ES-I3 (cell line): ENCODE results near the gene SPNS2.

Experiments
- H3K36me3 ChIP-seq: 2 replicates; pipeline ENCODE4 v1.6.1; 2013; ENCODE audit warnings: mild to moderate bottlenecking, low read length, control low read depth, moderate library complexity; ENCODE audit not compliant: insufficient read depth
- H3K4me1 ChIP-seq: 2 replicates; pipeline ENCODE4 v1.6.1; 2013; ENCODE audit warnings: mild to moderate bottlenecking, control low read depth, low read length; ENCODE audit not compliant: insufficient read depth
- H3K9ac ChIP-seq: 2 replicates; pipeline ENCODE4 v1.6.1; 2013; ENCODE audit warnings: low read depth, mild to moderate bottlenecking, low read length, moderate library complexity
- H3K9me3 ChIP-seq: 2 replicates; pipeline ENCODE4 v1.6.1; 2013; ENCODE audit warnings: mild to moderate bottlenecking, low read length, moderate library complexity; ENCODE audit not compliant: control insufficient read depth, insufficient read depth

The SPNS2 gene

DNA sequence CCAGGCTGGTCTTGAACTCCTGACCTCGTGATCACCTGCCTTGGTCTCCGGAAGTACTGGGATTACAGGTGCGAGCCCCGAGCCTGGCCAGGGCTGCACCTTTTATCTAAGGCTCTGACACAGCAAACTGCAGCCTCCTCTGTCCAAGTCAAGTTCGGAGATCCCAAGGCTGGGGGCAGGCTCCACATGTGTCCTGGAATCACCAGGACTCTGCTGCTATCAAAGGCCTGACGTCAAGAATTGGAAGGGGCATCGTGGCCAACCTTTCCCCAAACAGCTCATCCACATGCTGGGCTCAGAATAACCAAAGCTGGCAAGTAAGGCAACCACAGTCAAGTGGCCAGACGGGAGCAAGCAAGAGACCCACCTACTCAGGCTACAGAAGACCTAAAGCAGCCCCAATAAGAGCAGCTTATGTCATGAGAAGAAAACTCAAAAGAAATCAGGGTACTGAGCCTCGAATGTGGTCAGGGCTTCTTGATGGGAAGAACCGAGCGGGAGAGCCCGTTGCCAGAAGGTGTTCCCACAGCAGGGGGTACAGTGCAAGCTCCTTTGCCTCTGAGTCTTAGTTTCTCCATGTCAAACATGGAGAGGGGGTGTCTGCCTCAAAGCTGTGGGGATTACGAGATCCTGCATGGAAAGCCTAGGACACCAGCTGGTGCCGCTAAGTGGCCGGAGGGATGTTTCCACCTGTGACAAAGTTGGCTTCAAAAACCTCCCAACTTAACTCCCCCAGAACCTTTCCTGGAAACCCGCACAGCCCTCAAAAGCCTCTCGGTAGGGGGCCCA is 48.6 kb downstream of the SPNS2 start:
- Histone ChIP-seq H3K9me3 (no peaks in the 10 kb centered on the region), H3K9ac (no peak overlapping the region), H3K4me1 (peaks cover 2% of the 10 kb centered on the region; the same call in 1 of the 2 replicates)

DNA sequence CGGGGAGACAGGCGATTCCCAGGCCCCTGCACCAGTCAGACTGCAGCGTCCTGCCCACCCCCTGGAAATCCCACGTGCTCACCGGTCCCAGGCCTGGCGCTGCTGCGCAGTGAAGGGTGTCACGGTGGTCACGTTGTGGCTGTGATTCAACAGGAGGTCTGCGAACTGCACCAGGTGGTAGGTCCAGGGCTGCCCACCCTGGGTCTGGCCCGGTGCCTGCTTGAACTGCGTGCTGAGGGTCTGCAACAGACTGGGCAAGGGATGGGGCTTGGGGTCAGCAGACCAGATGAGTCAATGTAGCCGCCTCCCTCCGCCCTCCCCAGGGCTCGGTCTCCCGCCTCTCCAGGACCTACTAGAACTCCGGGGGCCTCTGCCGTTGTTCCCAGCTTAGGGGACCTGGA is 49.4 kb downstream of the SPNS2 start:
- H3K9ac ChIP-seq: no peak overlapping the region
- H3K9me3 ChIP-seq: no peaks in the 10 kb centered on the region
- peaks cover 25% of the 10 kb centered on the region for H3K36me3 ChIP-seq
- H3K4me1 ChIP-seq: peaks cover 2% of the 10 kb centered on the region; the same call in 1 of the 2 replicates

More for the DNA sequence above, 48.6 kb downstream of the SPNS2 start:
- H3K36me3 ChIP-seq: peaks cover 22% of the 10 kb centered on the region

DNA sequence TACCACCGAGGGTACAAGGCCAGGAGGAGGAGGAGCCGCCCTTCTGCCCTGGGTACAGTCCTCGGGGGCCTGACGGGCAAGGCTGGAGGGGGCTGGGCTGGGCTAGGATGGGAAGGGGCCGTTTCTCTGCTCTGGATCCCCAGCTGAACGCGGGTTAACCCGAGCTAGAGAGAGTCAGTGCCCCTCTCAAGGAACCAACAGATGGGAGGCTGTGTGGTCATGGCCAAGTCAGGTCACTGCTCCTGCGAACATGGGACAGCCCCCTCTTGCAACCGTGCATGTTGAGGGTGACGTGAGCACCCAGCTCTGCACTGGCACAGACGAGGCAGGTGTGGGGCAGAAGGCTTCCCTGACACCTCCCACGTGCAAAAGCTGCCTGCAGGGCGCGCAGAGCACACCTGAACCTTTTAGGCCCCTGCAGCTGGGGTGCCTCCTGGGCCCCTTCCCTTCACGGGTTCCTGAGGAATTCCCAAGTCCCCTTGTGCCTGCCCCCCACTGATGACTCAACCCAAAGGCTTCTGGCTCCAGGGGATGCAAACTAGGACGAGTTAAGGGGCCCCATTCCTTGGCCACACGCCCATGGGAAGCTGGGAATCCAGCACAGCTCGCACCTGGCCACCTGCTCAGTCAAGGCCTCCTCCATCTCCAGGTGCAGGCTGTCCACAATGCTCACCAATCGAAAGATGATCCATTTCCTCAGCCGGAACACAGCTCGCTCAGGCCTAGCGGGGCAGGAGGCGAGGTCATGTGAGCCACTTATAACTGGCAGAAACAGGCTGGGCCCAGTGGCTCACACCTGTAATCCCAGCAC is 50.2 kb downstream of the SPNS2 start:
- Histone ChIP-seq H3K9ac (no peak overlapping the region), H3K36me3 (peaks cover 31% of the 10 kb centered on the region), H3K4me1 (peaks cover 4% of the 10 kb centered on the region; the same call in 1 of the 2 replicates), H3K9me3 (no peaks in the 10 kb centered on the region)

DNA sequence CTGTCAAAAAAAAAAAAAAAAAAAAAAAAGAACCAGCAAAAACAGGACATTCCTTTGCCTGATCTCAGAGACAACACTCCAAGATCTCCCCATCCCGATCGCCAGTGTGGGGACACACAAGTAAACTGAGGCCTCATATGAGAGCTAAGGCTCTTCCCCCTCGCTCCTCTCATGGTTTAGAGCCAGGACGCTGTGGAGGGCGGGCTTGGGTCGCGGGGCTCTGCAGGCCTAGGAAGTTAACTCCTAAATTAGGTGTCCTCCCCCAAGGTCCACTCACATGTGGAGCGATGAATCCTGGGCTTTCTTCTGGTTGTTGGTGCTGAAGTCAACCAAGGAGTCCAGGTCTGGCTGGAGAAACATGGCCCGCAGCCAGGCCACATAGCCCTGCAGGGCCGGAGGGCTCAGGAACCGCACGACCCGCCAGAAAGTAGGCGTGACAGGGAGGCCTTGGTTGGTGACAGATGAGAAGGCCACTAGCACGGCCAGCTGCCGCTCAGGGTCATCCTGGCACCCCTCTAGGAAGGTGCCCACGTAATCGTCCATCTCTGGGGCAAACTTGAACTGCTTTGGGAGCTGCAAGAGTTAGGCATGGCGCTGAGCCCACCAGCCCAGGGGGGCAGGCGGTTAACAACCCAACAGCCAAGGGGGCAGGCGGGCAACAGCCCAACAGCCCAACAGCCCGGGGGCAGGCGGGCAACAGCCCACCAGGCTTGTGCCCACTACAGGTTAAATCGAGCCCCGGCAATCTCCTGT is 51.3 kb downstream of the SPNS2 start:
- H3K9me3 ChIP-seq: no peaks in the 10 kb centered on the region
- no peak overlapping the region for H3K9ac ChIP-seq
- peaks cover 31% of the 10 kb centered on the region for H3K36me3 ChIP-seq
- H3K4me1 ChIP-seq: peaks cover 8% of the 10 kb centered on the region; the same call in 1 of the 2 replicates

DNA sequence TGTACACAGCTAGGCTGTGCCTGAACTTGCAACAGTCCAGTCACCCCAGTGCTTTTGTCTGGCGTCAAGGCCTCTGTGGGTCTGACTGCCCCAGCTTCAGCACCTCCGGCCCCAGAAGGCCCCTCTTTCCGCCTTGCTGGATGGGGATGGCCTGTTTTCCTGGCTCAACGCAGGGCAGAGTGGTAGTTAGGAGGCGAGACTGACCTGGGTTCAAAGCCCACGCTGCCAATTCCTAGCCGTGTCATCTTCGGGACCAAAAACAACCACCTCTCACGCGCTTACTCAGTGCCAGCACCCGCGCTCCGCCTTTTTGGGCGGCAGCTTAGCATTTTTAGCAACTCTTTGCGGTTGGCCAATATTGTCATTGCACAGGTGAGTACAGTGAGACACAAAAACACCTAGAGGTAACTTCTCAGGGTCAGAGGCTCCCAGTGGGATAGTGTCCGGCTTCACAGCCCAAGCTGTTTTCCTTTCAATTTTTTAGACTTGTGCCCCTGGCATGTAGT is 51.9 kb downstream of the SPNS2 start:
- Histone ChIP-seq H3K9ac (no peak overlapping the region), H3K9me3 (no peaks in the 10 kb centered on the region), H3K36me3 (peaks cover 31% of the 10 kb centered on the region), H3K4me1 (peaks cover 8% of the 10 kb centered on the region; the same call in 1 of the 2 replicates)

DNA sequence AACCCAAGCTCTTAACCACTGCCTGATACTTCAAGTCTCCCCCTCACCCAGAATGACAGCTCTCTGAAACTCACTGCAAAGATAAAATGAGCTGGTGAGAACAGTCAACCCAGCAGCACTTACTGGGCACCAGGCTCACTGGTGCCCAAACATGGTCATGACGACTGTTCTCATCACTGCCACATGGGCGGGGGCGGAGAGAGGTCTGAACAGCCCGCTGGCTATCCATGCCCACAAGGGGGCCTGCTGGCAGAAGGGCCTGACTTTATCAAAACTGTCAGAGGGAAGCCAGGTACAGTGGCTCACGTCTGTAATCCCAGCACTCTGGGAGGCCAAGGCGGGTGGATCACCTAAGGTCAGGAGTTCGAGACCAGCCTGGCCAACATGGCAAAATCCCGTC is 52.5 kb downstream of the SPNS2 start:
- peaks cover 31% of the 10 kb centered on the region for H3K36me3 ChIP-seq
- no peaks in the 10 kb centered on the region for H3K9me3 ChIP-seq
- H3K4me1 ChIP-seq: peaks cover 10% of the 10 kb centered on the region; the same call in 1 of the 2 replicates
- H3K9ac ChIP-seq: no peak overlapping the region

DNA sequence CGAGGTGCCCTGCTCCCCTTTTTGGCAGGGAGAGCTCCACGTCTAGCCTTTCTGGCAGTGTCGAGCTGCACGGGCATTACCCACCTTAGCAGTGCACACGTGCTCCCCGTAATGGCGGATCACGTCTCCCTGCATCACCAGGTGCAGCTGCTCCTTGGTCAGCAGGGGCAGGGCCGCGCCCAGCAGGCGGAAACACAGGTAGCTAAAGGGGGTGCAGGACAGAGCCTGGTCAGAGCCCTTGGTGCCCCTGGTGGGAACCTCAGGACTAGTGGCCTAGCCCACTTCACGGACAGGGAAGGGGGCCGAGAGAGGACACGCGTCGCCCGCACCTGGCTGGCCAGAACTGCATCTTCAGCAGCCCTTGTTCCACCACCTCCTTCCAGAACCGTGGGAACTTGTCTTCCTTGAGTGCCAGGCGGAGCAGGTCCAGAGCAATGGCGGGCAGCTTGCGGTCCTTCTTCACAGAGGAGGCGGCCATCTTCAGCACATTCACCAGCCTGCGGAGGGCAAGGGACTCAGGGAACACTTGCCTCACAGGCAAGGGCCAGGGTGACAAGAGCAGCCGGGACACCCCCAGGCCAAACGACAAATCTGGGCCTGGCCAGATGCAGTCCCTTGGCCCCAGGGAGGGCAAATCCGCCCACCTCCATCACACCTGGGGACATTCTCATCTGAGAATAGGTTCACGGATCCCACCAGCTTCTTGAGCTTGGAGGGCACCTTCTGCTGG is 53.3 kb downstream of the SPNS2 start:
- Histone ChIP-seq H3K4me1 (peaks cover 12% of the 10 kb centered on the region; the same call in 1 of the 2 replicates), H3K9ac (no peak overlapping the region), H3K9me3 (no peaks in the 10 kb centered on the region), H3K36me3 (peaks cover 30% of the 10 kb centered on the region)

DNA sequence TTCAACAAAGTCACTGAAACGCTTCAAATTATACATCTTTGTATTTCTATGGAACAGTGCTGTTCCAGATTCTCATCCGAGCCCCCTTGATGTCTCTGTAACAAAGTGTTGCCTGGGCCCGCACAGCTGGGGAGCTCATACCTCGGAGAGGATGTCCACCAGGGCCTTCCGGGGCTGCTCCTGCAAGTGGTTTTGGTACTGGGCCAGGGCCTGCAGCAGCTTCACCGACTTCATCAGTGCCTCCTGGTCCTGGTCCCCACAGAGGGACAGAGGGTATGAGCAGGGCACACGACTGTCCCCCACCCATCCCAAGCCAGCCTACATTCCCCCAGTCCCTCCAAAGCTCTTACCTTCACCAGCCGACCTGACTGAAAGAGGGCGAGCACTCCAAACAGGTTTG is 55.0 kb downstream of the SPNS2 start:
- Histone ChIP-seq H3K4me1 (peaks cover 12% of the 10 kb centered on the region; the same call in 1 of the 2 replicates), H3K9ac (peak overlapping the region; percentile 83; the same call in 1 of the 2 replicates), H3K9me3 (no peaks in the 10 kb centered on the region), H3K36me3 (peaks cover 20% of the 10 kb centered on the region)

DNA sequence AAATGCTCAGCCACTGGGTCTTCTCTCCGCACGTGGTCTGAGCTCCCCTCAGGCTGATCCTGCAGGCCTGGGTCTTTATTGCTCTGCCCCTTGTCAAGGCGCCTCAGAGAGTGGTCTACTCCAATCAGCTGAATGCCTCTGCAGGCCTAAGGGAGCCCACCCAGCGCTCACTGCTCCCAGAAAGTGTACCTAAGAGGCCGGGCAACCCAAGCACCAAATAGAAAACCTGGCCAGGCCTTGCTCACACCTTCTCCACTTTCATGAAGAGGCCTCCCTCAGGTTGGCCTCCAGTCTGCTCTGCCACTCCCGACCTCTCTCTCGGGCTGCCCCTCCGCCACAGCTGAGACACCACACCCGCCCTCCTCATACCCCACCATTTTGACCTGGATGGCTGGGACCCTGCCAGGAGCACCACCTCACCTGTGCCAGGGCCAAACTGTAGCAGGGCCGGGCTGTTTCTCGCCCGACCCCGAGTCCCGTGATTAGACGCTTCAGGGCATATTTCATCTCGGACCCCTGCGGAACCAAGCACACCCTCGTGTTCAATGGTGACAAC is 55.8 kb downstream of the SPNS2 start:
- H3K36me3 ChIP-seq: peaks cover 14% of the 10 kb centered on the region
- H3K9me3 ChIP-seq: no peaks in the 10 kb centered on the region
- peaks cover 9% of the 10 kb centered on the region; the same call in 1 of the 2 replicates for H3K4me1 ChIP-seq
- peak overlapping the region; percentile 83 for H3K9ac ChIP-seq

DNA sequence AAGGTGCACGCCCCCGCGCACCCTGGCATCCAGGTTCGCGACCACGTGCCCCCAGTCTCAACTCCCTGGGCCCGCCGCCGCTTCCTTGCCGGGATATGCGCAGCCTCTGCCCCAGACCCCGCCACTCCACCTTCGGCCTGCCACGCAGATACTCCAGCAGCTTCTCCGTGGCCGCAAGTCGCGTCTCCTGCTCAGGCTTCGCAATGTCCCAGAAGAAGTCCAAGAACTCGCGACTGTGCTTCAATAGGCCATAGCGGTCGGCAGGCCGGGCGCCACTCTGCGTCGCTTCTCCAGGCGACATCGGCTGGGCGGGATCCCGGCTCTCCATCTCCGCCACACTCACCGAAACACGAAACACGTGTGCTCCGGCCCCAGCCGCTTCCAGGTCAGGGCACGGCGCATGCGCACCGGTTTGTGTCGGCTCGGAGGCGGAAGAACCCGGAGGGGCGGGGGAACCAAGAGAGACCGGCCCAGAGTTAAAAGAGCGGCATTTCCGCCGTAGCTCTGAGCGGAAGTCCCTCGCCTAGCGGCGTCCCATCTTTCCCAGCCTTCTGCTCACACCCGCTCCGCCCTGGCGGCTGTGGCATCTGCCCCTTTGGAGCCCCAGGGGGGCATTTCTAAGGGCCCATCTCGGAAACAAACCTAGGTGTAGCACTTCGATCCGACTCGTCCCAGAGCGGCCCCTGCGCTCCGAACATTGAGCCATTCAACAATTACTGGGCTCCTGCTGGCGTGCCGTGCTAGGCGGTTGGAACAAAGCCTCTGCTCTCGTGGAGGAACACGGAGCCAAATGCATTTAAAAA is 56.5 kb downstream of the SPNS2 start, which contains the start of gene MYBBP1A:
Gene MYBBP1A, minus strand, starts transcription at position 388 of the 803 bp plus-strand sequence. Its CDS starts 60 bp downstream, at position 328.
- Histone ChIP-seq H3K9me3 (no peaks in the 10 kb centered on the region), H3K36me3 (peaks cover 9% of the 10 kb centered on the region), H3K9ac (peak within 1 kb of the TSS; percentile 83), H3K4me1 (peaks cover 12% of the 10 kb centered on the region; the same call in 1 of the 2 replicates)

DNA sequence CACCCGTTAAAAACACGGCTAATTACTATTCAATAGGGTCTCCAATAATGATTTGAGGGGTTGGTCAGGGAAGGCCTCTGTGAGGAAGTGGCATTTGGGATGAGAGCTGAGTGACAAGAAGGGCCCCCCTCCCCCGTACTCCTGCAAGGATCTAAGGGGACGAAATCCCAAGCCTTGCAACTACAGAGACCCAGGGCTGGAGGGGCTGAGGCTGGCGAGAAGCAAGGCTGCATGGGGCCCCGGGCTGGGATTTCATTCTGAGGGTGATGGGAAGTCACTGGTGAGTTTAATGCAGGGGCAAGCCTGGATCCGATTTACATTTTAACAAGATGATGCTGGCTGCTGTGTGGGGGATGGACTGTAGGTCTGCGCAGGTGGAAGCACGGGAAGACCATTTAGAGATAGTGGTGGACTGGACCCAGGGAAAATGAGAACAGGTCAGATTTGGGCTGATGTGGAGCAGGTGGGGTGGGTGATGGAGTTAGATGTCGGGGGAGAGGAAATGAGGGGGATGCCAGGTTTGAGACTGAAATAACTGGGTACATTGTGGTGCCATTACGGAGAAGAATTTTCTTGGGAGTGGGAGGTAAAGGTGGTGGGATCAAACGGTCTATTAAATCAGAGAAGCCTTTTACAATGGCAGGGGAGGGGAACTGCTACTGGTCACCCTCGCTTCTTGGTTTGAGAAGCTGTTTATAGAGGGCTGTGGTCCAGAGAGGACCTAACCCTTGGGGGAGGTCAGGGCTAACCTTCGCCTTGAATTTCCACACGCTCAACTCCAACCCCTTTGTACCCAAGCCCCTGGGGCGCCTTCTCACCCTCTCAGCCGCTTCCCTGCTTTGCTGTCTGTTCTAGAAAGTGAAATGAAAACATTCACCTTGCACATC is 57.4 kb downstream of the SPNS2 start:
- Histone ChIP-seq H3K9ac (peak overlapping the region; percentile 83), H3K4me1 (peaks cover 15% of the 10 kb centered on the region; the same call in 1 of the 2 replicates), H3K9me3 (no peaks in the 10 kb centered on the region), H3K36me3 (peaks cover 9% of the 10 kb centered on the region)

DNA sequence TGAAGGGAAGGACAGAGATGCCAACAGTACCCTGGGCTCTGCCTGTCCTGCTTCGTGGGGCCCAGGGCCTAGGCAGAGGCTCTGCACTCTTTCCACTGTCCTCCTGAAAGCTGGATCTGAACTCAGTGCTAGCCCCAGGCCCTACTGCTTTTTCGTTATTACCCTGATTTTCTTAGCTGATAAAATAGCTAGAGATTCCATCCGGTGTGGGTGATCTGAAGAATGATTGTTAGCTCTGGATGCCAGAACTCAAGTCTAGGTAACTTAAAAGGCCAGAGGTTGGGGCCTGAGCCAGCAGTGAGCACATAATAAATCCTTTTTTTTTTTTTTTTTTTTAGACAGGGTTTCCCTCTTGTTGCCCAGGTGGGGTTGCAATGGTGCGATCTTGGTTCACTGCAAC is 58.3 kb downstream of the SPNS2 start:
- Histone ChIP-seq H3K9ac (no peak overlapping the region), H3K9me3 (no peaks in the 10 kb centered on the region), H3K4me1 (peaks cover 15% of the 10 kb centered on the region; the same call in 1 of the 2 replicates), H3K36me3 (peaks cover 9% of the 10 kb centered on the region; the same call in 1 of the 2 replicates)
